BE2C (cell line): Measurements from ENCODE around the gene KLHL26.
A peak's percentile ranks its signal among the peaks of the same experiment; 100 is the strongest.
"Not testable (repeated sequence)": the region's sequence is repeated elsewhere in the genome, so short reads cannot be mapped to it uniquely, and the experiment has no call there.

Source experiments
- DNase-seq: peaks from one replicate; pipeline ENCODE4 v3.0.0-alpha.2; 2020
- H3K27me3 ChIP-seq: fragments of 250-450 bp; sonication (Bioruptor Pico); 2 replicates; pipeline ENCODE4 v1.5.1; 2020; ENCODE audit warnings: mild to moderate bottlenecking
- H3K36me3 ChIP-seq: fragments of 250-450 bp; sonication (Bioruptor Pico); 2 replicates; pipeline ENCODE4 v1.5.1; 2020; ENCODE audit warnings: mild to moderate bottlenecking
- H3K4me1 ChIP-seq: fragments of 250-450 bp; sonication (Bioruptor Pico); 2 replicates; pipeline ENCODE4 v1.5.1; 2020
- H3K4me3 ChIP-seq: 2 replicates; pipeline ENCODE4 v1.5.1; 2011; ENCODE audit warnings: low read depth, low read length
- H3K9me3 ChIP-seq: fragments of 250-450 bp; sonication (Bioruptor Pico); 2 replicates; pipeline ENCODE4 v1.5.1; 2020
- TF ChIP-seq, protein P1 (sequence below): IDR thresholded peaks from 2 replicates; pipeline ENCODE4 v1.5.1; 2012; ENCODE audit warnings: mild to moderate bottlenecking, low read depth, low read length

KLHL26 gene

DNA sequence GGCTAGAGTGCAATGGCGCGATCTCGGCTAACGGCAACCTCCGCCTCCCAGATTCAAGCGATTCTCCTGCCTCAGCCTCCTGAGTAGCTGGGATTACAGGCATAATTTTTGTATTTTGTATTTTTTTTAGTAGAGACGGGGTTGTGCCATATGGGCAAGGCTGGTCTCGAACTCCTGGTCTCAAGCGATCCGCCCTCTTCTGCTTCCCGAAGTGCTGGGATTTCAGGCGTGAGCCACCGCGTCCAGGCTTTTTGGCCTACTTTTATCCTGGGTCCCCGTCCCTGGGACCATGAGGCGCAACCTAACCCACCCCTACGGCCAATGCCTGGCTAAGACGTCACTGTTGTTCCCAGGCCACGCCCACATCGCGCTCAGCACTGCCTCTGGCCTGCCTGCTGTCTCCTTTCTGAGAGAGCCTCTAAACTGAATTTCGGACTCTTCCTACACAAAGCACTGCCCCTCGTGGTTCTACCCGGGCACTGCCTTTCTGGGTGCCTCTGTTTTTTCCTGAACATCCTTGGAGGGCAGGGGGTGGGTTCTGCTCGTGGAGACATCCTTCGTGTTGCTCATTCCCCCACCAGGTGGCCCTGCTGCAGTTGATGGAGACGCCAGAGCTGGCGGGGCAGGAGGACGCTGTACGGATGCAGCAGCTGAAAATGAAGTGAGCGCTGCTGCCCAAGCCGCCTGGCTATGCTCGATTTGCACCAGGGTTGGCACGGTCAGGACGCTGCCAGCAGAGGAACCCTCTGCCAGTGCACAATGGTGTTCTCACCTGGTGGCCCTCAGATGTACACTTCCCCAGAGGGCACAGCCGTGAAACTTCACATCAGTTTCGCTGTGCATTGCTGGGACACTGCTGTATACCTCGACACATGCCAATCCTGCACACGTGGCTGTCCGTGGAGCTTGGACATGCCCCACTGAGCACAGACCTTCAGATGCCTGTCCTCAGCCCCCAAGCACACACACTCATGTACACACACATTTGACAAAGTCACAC, 46.3 kb upstream of the KLHL26 start:
- TF ChIP-seq, protein P1, sequence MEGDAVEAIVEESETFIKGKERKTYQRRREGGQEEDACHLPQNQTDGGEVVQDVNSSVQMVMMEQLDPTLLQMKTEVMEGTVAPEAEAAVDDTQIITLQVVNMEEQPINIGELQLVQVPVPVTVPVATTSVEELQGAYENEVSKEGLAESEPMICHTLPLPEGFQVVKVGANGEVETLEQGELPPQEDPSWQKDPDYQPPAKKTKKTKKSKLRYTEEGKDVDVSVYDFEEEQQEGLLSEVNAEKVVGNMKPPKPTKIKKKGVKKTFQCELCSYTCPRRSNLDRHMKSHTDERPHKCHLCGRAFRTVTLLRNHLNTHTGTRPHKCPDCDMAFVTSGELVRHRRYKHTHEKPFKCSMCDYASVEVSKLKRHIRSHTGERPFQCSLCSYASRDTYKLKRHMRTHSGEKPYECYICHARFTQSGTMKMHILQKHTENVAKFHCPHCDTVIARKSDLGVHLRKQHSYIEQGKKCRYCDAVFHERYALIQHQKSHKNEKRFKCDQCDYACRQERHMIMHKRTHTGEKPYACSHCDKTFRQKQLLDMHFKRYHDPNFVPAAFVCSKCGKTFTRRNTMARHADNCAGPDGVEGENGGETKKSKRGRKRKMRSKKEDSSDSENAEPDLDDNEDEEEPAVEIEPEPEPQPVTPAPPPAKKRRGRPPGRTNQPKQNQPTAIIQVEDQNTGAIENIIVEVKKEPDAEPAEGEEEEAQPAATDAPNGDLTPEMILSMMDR, result peak; percentile 85
- no peaks in the 10 kb centered on the region for H3K36me3 ChIP-seq
- H3K9me3 ChIP-seq, result no peaks in the 10 kb centered on the region
- H3K4me3 ChIP-seq, result peak overlapping the region; percentile 86
- peaks cover 8% of the 10 kb centered on the region for H3K4me1 ChIP-seq
- H3K27me3 ChIP-seq, result no peaks in the 10 kb centered on the region
- DNase-seq, result peak; percentile 98

DNA sequence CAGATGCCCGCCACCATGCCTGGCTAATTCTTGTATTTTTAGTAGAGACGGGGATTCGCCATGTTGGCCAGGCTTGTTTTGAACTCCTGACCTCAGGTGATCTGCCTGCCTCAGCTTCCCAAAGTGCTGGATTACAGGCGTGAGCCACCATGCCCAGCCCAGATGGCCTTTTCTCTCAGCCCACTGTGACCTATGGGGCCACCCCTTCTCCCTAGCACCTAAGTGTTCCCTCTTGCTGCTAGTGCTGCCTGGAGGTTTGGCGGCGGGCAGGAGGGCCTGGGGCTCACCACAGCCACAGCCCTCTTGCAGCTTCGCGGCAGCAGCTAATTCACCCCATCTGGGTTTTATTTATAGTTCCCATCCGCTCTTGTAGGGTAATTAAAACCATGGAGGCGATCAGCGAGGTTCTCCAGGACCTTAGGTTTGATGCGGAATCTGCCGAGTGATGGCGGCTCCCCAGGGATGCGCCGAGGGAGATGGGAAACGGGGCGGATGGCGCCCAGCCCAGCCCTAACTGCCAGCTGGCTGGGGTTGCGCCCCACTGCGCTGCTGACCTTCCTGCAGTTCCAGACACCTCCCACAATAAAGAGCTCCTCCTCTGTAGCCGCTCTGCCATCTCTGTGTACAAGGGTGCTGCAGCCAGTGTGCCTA, 45.0 kb upstream of the KLHL26 start:
- Histone ChIP-seq H3K4me1 (peaks cover 12% of the 10 kb centered on the region), H3K27me3 (no peaks in the 10 kb centered on the region), H3K4me3 (peak overlapping the region; percentile 19), H3K9me3 (no peaks in the 10 kb centered on the region), H3K36me3 (no peaks in the 10 kb centered on the region)
- peak; percentile 83 for DNase-seq
- TF ChIP-seq, protein P1, result no peak

DNA sequence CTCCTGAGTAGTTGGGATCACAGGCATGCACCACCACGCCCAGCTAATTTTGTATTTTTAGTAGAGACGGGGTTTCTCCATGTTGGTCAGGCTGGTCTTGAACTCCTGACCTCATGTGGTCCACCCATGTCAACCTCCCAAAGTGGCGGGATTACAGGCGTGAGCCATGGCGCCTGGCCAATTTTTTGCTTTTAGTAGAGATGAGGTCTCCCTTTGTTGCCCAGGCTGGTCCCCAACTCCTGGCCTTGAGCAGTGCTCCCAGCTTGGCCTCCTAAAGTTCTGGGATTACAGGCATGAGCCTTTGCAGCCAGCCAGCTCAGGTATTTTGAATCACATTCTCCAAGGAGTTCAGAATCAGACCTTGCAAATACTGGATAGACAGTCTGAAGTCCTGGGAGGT, 44.1 kb upstream of the KLHL26 start:
- not testable (repeated sequence) for H3K4me3 ChIP-seq, H3K27me3 ChIP-seq, DNase-seq, H3K9me3 ChIP-seq, H3K36me3 ChIP-seq
- H3K4me1 ChIP-seq, result peaks cover 18% of the 10 kb centered on the region

DNA sequence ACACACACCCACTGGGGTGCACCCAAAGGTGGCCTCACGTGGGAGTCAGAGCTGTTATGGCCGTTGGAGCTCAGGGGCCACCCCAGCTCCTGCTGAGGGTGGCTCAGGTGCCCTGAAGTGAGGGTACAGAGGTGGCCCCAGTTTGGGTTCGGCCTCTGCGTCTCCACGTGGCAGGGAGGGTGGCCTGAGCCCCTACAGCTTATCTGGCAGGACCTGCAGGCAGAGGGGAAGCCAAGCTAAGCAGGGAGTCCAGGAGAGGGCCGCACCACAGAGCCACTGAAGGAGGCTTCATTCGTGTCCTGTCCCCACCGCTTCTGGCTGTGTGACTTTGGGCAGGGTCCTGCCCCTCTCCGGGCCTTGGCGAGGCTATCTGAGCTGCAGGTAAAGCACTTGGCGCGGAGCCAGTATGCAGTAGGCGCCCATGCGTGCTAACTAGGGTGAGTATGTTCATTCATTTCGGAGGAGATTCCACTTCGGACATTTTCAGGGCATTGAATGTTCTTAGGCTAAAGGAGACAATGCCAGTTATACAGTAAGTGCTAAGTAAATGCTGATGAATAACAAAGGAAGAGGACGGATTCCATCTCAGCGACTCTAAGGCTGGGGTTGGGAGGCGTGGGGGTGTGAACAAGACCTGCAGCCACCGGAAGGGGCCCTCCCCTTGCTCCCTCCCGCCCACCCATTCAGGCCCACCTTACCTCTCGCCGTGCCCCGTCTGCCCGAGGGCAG, 43.3 kb upstream of the KLHL26 start:
- Histone ChIP-seq H3K9me3 (no peaks in the 10 kb centered on the region), H3K27me3 (no peaks in the 10 kb centered on the region), H3K4me3 (0 out of 2 replicates have a peak overlapping the region, but pooled peaks have one; percentile 34), H3K4me1 (peaks cover 22% of the 10 kb centered on the region), H3K36me3 (no peaks in the 10 kb centered on the region)
- DNase-seq, result no peak
- TF ChIP-seq, protein P1, result no peak

DNA sequence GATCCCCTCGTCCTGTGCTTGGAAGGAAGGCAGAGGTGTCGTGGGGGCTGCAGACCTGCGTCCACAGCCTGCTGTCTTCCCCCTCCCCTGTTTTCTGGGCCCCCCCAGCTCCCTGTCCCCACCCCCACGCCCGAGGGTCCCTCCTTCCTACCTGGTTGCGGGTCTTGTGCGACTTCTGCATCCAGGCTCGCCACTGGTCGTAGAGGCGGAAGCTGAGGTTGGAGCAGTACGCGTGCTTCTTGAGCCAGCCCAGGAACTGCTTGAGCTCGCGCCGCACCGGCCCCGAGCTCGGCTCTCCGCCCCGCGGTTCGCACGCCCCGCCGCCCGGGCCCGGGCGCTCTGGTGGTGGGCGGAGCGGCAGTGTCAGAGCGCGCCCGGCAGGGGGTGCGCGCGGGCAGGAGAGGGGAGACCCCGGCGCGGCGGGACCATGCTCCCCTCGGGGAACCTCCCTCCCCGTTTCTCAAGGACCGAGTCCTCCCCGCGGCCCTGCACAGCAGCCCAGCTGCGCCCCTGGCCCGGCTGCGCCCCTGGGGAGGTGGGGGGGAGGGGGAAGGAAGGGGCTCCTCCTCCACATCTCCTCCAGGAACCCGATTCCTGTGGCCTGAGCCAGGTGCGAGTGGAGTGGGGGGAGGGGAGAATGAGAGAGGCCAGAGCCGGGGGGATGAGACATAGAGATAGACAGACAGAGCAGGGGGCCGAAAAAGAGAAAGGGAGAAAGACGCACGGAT, 42.6 kb upstream of the KLHL26 start:
- TF ChIP-seq, protein P1, result peak; percentile 53
- Histone ChIP-seq H3K27me3 (no peaks in the 10 kb centered on the region), H3K36me3 (no peaks in the 10 kb centered on the region), H3K4me3 (peak overlapping the region; percentile 55), H3K9me3 (no peaks in the 10 kb centered on the region), H3K4me1 (peaks cover 22% of the 10 kb centered on the region)
- peak; percentile 86 for DNase-seq
